NCI-H524 (cell line): ENCODE measurements around the gene NFIA.
"Not testable (repeated sequence)": the region's sequence is repeated elsewhere in the genome, so short reads cannot be mapped to it uniquely, and the experiment has no call there.

Experiments used
- DNase-seq, 2 experiments: peaks; one replicate each; lab custom pipeline; 2025; lab: John Stamatoyannopoulos, UW

NFIA gene

DNA sequence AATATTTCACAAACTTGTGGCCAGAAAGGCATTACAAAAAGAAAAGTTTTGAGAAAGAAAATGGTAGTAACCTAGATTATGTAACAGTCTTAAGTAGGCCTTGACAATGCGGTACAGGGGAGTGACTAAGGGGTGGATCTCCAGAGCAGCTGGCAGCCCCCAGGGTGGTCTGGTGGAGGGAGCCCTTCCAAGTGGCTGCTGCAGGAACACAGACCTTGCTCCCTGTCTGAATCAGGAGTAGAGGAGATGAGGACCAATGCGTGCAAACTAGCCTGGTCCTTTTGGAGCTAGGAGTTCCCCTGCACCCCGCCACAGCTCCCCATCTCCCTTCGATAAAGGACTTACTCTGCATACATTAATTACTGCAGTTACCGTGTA is 189.0 kb downstream of the NFIA start:
- peak in 1 of 2 experiments; percentile 46 for DNase-seq

DNA sequence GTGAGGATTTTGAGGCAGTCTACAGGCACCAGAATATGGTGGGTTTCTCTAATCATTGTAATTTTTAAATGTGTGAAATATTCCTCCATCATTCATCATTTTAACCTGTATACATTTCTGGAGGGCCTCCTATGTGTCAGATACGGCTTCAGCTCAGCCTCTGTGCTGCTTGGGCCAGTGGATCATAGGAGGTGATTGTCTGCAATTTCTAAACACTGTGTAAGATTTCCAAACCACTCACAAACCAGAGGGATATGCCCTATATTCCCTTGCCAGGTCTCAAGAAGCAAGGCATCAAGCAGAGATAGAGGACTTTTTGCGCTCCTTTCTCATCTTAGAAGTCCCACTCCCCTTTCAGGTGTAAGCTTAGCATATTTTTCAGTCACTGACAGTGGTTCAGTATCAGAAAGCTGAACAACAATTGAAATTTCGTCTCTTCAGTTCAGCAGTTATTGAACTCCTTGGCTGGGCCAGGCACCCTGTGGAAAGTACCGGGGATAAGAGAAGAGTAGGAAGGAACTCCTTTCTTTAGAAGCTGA is 190.9 kb downstream of the NFIA start:
- DNase-seq = no peak

DNA sequence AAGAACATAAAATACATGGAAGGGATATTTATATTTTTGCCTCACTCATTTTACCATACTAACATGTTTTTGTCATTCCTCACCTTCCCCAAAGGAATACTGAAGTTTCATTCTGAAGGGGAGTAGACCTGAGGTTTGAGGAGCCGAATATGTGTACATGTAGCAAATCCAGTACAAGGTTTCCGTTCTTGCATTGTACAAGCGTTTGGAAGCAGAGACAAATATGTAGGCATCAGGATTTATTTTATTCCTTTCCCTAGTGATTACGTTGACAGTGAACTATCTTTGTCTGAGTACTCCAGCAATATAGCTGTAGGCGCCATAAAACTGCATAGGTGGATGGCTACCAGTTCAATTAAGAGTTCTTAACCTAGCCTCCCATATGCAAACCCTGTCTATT is 191.5 kb downstream of the NFIA start:
- DNase-seq = no peak

DNA sequence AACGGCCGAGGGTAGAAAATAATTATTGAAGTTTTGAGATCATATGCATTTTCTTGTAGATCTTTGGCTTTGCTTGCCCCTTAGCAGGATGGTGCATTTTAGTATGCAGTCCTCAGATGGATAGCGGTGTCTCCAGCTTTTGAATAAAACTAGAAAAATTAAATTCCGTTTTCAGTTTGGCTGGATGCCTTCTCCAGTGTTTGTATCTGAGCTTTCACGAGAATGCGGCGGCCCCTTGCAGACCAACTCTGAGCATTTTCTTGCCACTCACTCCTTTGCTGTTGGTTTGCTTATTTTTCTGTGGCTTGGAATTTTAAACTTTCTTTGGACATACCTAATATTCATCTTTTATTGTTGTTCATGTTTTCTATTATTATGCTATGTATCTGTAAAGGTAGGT is 192.6 kb downstream of the NFIA start:
- no peak for DNase-seq

DNA sequence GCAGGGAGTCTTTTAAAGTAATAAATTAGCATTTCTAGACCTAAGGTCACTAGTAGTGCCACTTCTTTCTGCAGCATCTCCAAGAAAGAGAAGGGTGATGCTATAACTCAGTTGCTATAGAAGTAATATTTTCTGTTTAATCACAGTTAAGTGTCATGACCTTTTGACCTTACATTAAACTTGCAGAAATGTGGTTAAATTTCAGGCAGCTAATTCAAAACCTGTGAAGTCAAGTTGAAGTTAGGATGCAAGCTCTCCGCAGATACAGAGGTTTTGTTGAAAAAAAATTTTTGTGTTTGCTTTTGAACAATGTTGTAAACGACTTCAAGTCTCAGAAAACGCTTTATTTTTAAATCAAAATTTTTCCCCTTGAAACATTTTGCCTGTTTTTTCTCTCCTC is 193.9 kb downstream of the NFIA start:
- DNase-seq = no peak

DNA sequence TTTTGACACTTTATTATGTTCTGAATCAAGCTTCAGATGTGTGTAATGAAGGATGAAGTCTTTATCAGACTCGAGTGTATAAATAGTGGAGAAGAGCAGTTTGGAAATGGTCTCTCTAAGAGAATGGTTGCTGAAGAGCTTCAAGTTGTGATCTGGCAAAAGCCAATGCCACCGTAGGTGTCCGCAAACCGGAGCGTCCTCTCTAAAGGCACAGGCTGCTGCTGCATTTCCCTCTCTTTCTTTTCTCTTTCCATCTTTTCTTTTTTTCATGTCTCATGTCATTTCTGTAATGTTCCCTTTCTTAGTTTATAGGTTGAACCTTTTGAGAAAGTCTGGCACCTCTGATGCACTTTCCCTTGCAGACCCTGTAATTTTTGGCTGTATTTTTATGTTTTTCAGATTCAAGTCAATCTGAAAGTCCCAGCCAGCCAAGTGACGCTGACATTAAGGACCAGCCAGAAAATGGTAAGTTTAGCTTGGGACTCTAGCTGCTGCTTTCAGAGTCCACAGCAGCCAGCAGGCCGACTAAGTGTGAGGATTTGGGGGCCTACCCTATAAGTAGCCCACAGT is 194.8 kb downstream of the NFIA start:
- DNase-seq = no peak

DNA sequence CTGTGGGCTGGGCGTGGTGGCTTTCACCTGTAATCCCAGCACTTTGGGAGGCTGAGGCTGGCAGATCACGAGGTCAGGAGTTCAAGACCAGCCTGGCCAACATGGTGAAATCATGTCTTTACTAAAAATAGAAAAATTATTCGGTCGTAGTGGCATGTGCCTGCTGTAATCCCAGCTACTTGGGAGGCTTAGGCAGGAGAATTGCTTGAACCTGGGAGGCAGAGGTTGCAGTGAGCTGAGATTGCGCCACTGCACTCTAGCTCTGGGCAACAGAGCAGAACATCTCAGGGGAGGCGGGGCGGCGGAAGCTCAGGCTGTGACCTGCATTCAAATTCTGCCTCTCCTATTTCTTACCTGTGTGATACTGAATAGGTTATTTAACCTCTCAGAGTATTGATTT is 196.1 kb downstream of the NFIA start:
- DNase-seq = not testable (repeated sequence)

DNA sequence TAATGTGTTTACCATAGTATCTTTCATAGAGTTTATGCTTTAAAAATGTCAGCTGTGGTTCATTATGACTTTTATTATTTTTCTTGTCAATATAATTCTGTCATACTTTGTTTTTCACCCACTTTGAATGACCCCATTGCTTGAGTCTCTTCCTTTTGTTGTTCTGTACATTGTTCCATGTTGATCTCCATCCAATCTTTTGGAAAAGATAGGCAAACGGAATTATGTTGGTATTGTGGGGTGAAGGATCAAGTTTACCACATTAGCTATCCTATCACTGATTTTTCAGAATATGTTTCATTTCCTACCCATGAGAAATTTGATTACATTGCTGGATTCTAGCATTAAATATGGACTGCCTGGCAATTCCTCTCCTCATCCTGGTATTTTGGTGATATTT is 196.6 kb downstream of the NFIA start:
- DNase-seq = no peak

DNA sequence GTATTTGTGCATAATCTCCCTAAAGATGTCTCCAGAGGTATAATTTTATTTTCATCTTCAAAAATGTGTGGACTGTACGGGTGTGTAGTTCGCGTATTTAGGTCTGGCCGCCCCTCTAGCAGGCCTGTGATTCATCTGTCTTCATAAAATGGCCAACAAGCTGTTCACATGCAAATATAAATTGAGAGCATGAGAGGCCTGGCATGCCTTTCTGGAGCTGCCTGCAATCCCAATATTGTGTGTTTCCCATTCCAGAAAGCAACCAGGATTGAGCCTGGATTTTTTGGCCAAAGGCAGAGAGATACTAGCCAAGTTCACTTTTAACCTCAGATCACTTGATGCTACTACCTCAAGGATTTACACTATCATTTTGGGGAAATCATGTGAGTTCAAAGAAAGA is 197.2 kb downstream of the NFIA start:
- DNase-seq = no peak

DNA sequence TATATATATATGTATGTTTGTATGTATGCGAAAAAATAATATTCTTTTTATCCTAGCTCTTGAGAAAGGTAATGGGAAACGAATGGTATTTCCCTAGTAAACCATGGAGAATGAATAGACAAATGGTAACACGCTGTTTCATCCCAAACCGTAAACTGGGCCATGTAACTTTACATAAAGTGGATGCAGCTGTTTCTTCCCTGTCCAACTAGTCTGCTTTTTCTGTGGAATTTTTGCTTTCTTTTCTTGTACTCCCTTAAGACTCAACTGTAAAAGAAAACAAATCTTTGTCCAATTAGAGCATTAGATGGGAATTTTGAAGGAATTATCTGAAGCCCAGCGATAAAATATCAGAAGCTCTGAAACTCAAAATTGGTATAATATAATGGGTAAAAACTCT is 198.1 kb downstream of the NFIA start:
- DNase-seq = no peak

DNA sequence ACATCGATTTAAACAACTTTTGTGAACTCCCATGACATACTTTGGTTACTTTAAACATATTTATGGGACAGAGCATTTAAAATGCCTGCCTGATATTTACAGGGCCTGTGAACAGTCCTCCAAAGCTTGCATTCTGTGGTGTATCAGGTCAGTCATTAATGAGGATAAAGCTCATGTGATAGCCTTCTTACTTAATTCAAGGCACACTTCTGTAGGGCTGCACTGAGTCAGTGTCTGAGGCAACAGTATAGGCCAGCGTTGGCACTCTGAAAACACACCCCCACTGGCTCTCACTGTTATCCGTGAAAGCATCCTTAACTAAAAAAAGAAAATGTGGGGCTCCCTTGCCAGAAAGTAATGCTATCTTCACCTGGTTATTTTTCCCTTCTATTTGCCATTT is 200.0 kb downstream of the NFIA start:
- DNase-seq = peak; percentile 10

DNA sequence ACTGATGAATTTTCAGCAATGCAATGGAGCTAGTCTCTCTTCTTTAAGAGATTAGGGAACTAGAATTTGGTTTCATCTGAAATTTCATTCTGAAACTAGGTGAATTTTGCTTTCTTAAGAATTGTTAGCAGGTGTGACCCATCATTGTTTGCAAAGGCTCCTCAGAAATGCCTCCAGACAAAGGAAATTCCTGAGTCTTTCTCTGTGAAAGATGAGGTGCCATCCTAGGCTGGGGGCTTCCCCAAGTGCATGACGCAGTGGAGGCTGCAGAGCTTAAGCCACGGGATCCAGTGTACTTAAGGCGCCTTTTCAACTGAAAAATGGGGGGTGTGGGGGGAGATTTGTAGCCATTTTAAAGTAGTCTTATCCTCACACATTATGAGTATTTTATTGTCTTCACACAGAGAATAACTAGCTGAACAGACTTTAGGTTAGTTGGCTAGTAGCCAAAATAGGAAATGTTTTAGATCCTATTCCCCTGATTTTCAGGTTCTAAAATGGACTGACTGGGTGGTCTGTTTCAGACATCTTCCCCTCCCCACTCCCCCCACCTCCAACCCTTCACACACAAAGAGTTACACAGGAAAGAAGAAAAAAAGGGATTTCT is 202.0 kb downstream of the NFIA start:
- DNase-seq = no peak

DNA sequence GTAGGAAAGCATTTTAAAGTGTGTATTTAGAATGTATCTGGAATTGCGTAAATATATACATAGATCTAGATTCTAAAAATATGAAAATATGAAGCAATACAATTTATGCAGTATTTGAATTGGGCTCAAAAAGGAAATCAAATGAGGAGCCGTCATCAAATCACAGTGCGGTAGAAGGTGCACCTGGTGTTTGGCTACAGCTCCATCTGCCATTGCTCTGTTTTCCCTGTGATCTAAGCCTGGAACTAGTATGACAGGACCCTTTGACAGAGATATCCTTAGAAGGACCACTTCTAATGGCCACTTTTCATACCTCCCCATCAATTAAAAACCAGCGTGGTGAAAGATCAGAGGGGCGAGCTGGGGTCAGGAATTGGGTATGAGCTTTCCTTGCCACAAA is 202.6 kb downstream of the NFIA start:
- peak in 1 of 2 experiments; percentile 23 for DNase-seq

DNA sequence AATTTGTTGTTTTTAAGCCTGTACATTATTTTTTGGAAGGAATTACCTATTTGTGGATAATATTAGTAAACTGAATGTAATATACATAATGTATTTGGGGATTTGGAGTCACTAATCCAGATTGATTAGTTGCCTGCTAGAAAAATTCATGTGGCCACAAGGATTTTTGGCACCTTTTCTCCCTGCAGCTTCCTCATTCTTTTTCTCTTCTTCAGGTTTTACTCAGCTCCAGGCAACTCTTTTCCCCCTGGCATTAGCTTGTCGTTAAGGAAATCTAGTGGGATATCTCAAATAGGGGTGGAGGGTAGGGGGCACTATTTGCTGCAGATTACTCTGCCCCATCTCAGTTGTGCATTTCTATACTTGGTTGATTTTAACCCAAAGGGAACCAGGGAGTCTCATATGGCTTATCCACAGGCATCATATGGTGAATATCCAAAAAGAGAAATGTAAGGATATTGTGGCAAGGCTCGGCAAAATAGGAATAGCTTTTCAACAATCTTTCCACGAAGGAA is 203.1 kb downstream of the NFIA start:
- DNase-seq = no peak

DNA sequence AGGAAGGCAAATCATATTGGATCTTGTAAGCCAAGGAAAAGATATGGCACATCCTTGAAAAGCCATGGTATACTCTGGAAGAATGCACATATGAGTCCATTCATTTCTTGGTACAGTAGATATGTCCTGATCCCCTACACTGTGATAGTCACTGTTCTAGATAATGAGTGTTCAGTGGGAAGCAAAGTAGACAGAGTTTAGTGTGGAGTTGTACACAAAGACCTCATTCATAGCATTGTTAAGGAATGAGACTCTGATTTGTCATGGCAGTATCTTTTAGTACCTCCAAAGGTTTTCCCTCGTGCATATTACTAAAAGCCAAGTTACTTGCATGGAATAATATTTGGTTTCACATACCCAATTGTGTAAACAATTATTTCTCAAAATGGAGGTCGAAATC is 204.7 kb downstream of the NFIA start:
- no peak for DNase-seq

DNA sequence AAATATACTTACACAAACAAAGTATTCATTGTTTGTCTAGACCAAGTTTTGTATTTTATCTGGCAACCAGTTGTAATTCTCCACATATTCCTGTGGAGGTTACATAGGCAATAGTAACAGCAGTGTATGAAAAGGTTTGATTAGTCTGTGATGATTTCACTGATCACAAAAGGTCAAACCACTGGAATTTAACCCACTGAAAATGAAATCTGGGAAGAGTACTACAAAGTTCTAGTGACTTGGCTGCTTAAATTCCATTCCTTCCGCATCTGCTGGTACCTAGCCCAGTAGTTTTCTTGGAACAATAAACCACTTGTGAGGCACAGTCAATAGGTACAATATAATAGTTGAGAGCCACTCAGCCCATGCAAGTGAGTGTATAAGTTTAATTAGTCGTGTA is 205.4 kb downstream of the NFIA start:
- DNase-seq = no peak

DNA sequence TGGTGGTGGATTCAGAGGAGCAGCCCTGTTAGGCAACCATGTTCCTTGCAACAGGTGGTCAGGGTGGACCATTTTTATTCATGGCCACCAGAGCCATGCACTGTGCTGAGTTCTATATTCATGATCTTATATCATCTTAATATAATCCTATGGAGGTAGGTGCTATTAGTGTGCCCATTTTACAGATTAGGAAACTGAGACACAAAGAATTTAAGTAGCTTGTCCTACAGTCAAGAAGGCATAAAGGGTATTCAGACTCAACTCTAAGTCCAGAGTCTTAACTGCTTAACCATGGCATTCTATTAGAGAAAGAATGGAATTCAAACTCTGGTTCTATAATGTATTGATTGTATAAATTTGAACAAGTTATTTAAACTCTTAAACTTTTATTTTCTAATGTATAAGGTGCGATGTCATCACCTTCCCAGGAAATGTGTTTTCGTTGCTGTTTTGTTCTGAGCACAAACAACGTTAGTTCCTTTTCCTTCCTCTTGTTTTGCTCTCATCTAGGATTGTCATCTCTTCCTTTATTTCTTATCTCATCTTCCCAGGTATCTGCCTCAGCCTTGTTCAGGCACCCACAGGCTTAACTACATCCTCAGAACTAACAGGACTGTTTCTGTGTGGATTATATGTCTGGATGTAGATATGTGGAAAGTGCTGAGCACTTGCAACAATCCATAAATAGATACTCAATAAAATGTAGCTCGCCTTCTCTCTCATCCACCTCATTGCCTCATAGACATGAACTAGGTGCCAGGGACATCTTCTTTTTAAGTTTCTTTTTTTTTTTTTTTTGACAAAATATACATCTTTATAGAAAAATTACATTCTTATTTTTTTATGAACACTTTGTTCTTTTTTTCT is 207.1 kb downstream of the NFIA start:
- DNase-seq = no peak

DNA sequence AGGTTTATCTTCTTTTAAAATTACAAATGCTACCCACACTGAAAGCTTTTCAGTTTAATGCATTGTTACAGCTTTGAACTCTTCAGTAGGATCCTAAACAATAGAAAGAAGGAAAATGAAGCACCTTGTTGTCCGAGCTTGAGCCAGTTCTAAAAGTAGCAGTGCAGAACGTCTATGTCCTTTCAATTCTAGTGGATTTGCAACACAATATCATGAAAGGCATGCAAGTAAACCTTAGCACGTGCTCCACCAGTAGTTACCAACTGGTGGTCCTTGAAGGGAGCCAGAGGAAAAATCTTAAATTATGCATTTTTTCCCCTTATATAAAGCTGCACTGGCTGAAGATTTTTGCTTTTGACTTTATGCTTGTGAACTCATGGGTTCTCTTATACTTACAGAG is 208.2 kb downstream of the NFIA start:
- no peak for DNase-seq

DNA sequence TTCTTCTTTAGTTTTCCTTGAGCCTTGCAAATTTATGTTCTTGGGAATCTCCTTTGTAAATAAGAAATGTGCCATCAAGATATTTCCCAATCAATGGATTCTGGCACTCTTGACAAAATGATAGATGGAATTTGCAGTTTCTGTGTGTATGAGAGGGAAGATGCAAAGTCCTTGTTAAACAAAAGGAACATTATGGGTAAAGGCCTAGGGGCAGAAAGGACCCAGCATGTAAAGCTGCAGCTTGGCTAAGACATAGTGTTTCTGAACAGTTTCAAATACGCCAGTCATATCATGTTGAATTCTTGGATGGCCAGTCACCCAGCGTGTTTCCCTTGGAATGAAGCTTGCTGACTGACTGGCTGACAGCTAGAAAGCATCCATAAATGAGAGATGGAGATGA is 210.8 kb downstream of the NFIA start:
- DNase-seq = no peak

DNA sequence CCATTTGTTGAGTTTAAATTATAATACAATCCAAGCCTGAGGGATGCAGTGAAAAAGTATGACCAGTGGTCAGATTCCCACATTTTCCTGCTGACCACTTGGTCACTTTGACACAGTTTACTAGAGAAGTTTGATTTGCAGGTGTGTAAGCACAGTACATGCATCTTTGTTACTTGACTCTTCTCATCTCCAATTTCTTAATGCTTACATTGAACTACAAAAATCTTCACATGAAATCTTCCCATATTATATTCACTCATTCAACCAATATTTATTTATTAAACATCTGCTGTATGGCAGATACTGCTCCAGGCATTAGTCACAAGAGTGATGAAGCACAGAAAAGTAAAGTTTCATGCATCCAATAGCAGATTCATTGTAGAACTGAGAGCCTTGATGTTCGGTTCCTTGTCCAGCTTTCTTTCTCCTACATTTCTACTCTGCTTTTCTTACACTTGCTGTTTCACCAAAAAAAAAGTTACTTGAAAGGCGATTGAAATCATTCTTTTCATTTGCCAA is 211.7 kb downstream of the NFIA start:
- DNase-seq = no peak

DNA sequence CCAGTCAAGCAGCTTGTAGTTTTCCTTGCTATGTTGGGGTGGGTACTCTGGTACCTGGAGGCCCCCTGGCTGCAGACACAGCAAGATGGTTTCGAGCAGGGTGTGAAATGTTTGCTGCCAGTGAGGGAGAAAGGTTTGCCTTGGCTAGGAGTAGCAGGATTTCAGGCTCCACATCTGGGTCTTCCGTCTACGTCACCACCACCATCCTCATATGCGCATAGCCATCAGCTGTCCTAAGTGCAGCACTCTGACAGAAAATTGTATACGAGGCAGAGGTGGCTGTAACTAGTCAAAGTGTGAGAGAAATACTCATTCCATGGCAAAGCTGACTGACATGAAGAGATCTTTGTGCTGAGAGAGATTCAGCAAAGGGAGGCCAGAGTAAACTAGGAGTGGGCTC is 212.6 kb downstream of the NFIA start:
- DNase-seq = no peak

DNA sequence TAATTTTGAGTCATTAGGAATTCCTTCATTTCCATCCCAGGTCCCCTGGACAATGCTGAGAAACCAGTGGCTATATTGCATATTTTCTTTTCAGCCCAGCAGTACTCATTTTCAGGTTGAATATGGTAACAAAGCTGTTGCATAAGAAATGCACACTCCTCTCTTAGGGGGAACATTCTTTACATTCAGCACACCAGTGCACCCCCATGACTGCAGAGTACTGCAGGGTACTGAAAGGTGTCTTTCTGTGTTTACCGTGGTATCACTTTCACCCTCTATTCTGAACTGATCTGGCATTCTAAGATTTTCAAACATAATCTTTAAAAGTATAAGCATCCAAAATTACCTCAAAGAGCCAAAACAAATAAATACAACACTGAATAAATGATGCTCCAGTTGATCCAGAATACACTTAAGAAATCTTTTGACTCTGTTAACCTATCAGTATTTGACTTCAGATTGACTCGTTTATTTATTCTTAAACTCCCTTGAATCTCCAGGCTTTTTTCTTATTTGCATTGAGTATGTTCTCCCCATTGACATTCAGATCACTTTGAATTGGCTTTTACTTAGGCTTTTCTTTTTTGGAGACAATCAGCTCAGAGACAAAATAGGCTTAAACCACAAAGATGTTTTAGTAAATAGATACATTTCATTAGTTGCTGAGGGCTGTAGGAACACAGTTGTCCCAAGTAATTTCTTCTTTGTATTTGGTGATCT is 213.6 kb downstream of the NFIA start:
- no peak for DNase-seq
